NCI-H1436 treated with DMSO at 0.1 percent for 48 hours (cell line): Measurements from ENCODE around the gene NMRK1.

Experiments used
- DNase-seq: peaks from one replicate; lab custom pipeline; 2025; lab: John Stamatoyannopoulos, UW

NMRK1 gene

GRCh38 chr9:75061169-75061568, 26.8 kb downstream of the NMRK1 start:
- DNase-seq, result no peak

- DNase-seq, result no peak
These were observed 33.5 kb downstream of the NMRK1 start for GRCh38 chr9:75054368-75055001.

GRCh38 chr9:75053869-75054268, 34.1 kb downstream of the NMRK1 start:
- no peak for DNase-seq

GRCh38 chr9:75051285-75051684, 36.7 kb downstream of the NMRK1 start:
- DNase-seq, result no peak

GRCh38 chr9:75047506-75047905, 40.4 kb downstream of the NMRK1 start:
- DNase-seq, result no peak

GRCh38 chr9:75046725-75047345, 41.1 kb downstream of the NMRK1 start:
- DNase-seq, result no peak

GRCh38 chr9:75041041-75041440, 46.9 kb downstream of the NMRK1 start:
- no peak for DNase-seq

GRCh38 chr9:75039801-75040200, 48.2 kb downstream of the NMRK1 start:
- DNase-seq, result no peak

- DNase-seq, result no peak
These were observed 48.9 kb downstream of the NMRK1 start for GRCh38 chr9:75039009-75039408.

- DNase-seq, result no peak
These were observed 51.2 kb downstream of the NMRK1 start for GRCh38 chr9:75036793-75037192.

GRCh38 chr9:75033791-75034473, 54.0 kb downstream of the NMRK1 start:
- DNase-seq, result no peak

- DNase-seq, result no peak
These were observed 60.5 kb downstream of the NMRK1 start for GRCh38 chr9:75027187-75028107.

- DNase-seq, result no peak
These were observed 64.1 kb downstream of the NMRK1 start for GRCh38 chr9:75023846-75024245.

GRCh38 chr9:75019654-75020053, 68.3 kb downstream of the NMRK1 start:
- no peak for DNase-seq

GRCh38 chr9:75019022-75019421, 68.9 kb downstream of the NMRK1 start:
- no peak for DNase-seq

GRCh38 chr9:75017378-75017777, 70.6 kb downstream of the NMRK1 start:
- DNase-seq, result no peak

- DNase-seq, result no peak
These were observed 74.2 kb downstream of the NMRK1 start for GRCh38 chr9:75013735-75014134.
